Naive thymus-derived CD4-positive, alpha-beta T cell (primary cell): Measurements from ENCODE around the gene MMP20. TPM values are rescaled to one million over a fixed set of nuclear protein-coding genes. Genes with fewer than 3 reads are reported as not detected.

ENCODE experiments used
- ATAC-seq: fragments of 150-1000 bp; cut with Tn5 transposase; 2 replicates; pipeline ENCODE4 v1.10.0; 2021; ENCODE audit warnings: mild to moderate bottlenecking, moderate library complexity
- CTCF ChIA-PET: fragments of 350-600 bp; sonication (Branson Sonifier 250); formaldehyde crosslinking; loops from one replicate; lab custom pipeline; 2021; ENCODE audit warnings: antibody characterized with exemption; lab: Charles Lee
- POLR2A ChIA-PET: fragments of 350-600 bp; sonication (Branson Sonifier 250); formaldehyde crosslinking; loops from one replicate; lab custom pipeline; 2021; ENCODE audit warnings: antibody characterized with exemption, inconsistent platforms; lab: Charles Lee
- DNase-seq, 9 donors: peaks; one replicate each; pipeline versions ENCODE4 v3.0.0 to v3.0.0-alpha.2; 2020 to 2022; ENCODE audit warnings: mixed read lengths in 1 of 9
- H3K27ac ChIP-seq: one replicate; pipeline ENCODE4 v1.7.0; 2013; ENCODE audit warnings: mild to moderate bottlenecking, low read depth, low read length, moderate library complexity
- H3K27me3 ChIP-seq, 2 donors: one replicate each; pipeline ENCODE4 v1.7.0; 2013; ENCODE audit warnings: low read length in 2 of 2, mild to moderate bottlenecking in 2 of 2, moderate library complexity in 2 of 2; ENCODE audit not compliant: control insufficient read depth in 2 of 2, insufficient read depth in 2 of 2
- H3K36me3 ChIP-seq, 3 experiments: 1 replicate in 2 of 3; 2 replicates in 1 of 3; pipeline ENCODE4 v1.7.0; 2013; ENCODE audit warnings: low read length in 3 of 3, mild to moderate bottlenecking in 3 of 3, moderate library complexity in 1 of 3; ENCODE audit not compliant: insufficient read depth in 3 of 3, control insufficient read depth in 2 of 3
- H3K4me1 ChIP-seq, 2 donors: one replicate each; pipeline ENCODE4 v1.7.0; 2013; ENCODE audit warnings: low read length in 2 of 2, mild to moderate bottlenecking in 2 of 2, moderate library complexity in 1 of 2; ENCODE audit not compliant: control insufficient read depth in 2 of 2, insufficient read depth in 2 of 2
- H3K4me3 ChIP-seq: 2 replicates; pipeline ENCODE4 v1.7.0; 2013; ENCODE audit warnings: mild to moderate bottlenecking, low read length
- H3K9me3 ChIP-seq, 3 experiments: 1 replicate in 2 of 3; 2 replicates in 1 of 3; pipeline ENCODE4 v1.7.0; 2013; ENCODE audit warnings: low read length in 3 of 3; ENCODE audit not compliant: control insufficient read depth in 2 of 3
- H3K27ac Mint-ChIP-seq, 9 donors: one replicate each; pipeline ENCODE4 v1.8.0; 2020 to 2022; ENCODE audit warnings: mixed read lengths in 9 of 9, mild to moderate bottlenecking in 8 of 9, moderate library complexity in 5 of 9, inconsistent platforms in 2 of 9
- H3K27me3 Mint-ChIP-seq, 5 donors: one replicate each; pipeline ENCODE4 v1.8.0; 2021 to 2022; ENCODE audit warnings: mixed read lengths in 5 of 5, mild to moderate bottlenecking in 1 of 5
- H3K36me3 Mint-ChIP-seq, 5 donors: one replicate each; pipeline ENCODE4 v1.8.0; 2020 to 2022; ENCODE audit warnings: mixed read lengths in 5 of 5, mild to moderate bottlenecking in 3 of 5, inconsistent platforms in 1 of 5
- H3K4me1 Mint-ChIP-seq, 7 donors: one replicate each; pipeline ENCODE4 v1.8.0; 2020 to 2022; ENCODE audit warnings: mixed read lengths in 7 of 7, mild to moderate bottlenecking in 3 of 7, inconsistent platforms in 1 of 7
- H3K4me3 Mint-ChIP-seq, 10 donors: one replicate each; pipeline ENCODE4 v1.8.0; 2020 to 2022; ENCODE audit warnings: mild to moderate bottlenecking in 10 of 10, mixed read lengths in 10 of 10, moderate library complexity in 6 of 10, inconsistent platforms in 2 of 10
- H3K9me3 Mint-ChIP-seq, 11 donors: one replicate each; pipeline ENCODE4 v1.8.0; 2020 to 2022; ENCODE audit warnings: mixed read lengths in 11 of 11, mild to moderate bottlenecking in 4 of 11, inconsistent platforms in 1 of 11, moderate library complexity in 1 of 11
- intact Hi-C, 2 donors: fragments of 100-400 bp; cut with micrococcal nuclease; formaldehyde crosslinking; loops; one replicate each; pipeline ENCODE4 v1.15.1; 2023
- polyA plus RNA-seq, 2 donors: library from polyadenylated mRNA; unstranded; fragments of 300-500 nt; fragmentation: Illumina TruSeq; gene quantifications; one replicate each; pipeline ENCODE4 v1.2.3, GENCODE V29; 2021
- total RNA-seq, 6 experiments: library from RNA in 5 of 6; stranded (reverse) in 5 of 6; gene quantifications; 1 replicate in 5 of 6; 2 replicates in 1 of 6; pipeline ENCODE4 v1.2.3 and lab custom pipeline; 2021 to 2026

Gene MMP20
- total and polyA plus RNA-seq, 7 experiments from 2014 or later = not detected

- no peaks in the 10 kb centered on the region for H3K27me3 ChIP-seq
- no peak overlapping the region for H3K4me3 ChIP-seq
- DNase-seq = no peak
- H3K36me3 Mint-ChIP-seq = no peaks in the 10 kb centered on the region
- H3K27ac ChIP-seq = no peak overlapping the region
- peaks cover 0 to 1% (median 0%) of the 10 kb centered on the region in 7 donors for H3K4me1 Mint-ChIP-seq
- H3K27ac Mint-ChIP-seq = no peak overlapping the region
- intact Hi-C loops = no loop called here
- CTCF ChIA-PET = no interaction called here
- no peak for ATAC-seq
- no peaks in the 10 kb centered on the region for H3K4me1 ChIP-seq
- H3K9me3 ChIP-seq = no peaks in the 10 kb centered on the region
- H3K9me3 Mint-ChIP-seq = no peaks in the 10 kb centered on the region
- peaks cover 0 to 22% (median 6%) of the 10 kb centered on the region in 5 donors for H3K27me3 Mint-ChIP-seq
- H3K4me3 Mint-ChIP-seq = no peak overlapping the region
- POLR2A ChIA-PET = no interaction called here
- no peaks in the 10 kb centered on the region for H3K36me3 ChIP-seq
Measured at GRCh38 chr11:102640946-102641345, 15.8 kb upstream of the MMP20 start.

DNA sequence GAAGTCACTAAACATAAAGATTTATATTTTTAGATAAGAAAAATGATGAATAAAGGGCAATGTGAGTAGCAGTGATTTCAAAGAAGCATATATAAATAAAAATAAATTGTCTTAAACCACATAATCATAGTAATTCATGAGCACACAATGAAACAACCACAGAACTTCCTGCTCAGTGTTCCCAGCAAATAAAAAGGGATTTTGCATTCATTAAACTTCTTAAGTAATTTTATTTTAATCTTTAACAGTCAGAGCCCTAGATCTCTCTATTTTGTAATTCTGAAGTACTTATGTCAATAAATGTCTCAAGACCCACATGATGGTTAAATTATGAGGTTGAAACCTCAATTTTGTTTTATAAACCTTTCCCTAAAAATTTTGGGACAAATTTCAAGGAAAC lies 14.5 kb upstream of the MMP20 start:
- H3K27me3 ChIP-seq = no peaks in the 10 kb centered on the region
- intact Hi-C loops = no loop called here
- Mint-ChIP-seq H3K27me3 (peaks cover 0 to 20% (median 9%) of the 10 kb centered on the region in 5 donors), H3K27ac (no peak overlapping the region), H3K4me3 (no peak overlapping the region), H3K9me3 (no peaks in the 10 kb centered on the region), H3K36me3 (no peaks in the 10 kb centered on the region), H3K4me1 (peaks cover 0 to 1% (median 0%) of the 10 kb centered on the region in 7 donors)
- ChIA-PET POLR2A (interaction anchor here (0.6 kb wide), 1 partner anchor 281 kb away, joined by 3 read pairs; no protein-coding TSS in a partner anchor), CTCF (no interaction called here)
- DNase-seq = no peak
- H3K36me3 ChIP-seq = no peaks in the 10 kb centered on the region
- H3K27ac ChIP-seq = no peak overlapping the region
- no peak overlapping the region for H3K4me3 ChIP-seq
- H3K9me3 ChIP-seq = no peaks in the 10 kb centered on the region
- ATAC-seq = no peak
- H3K4me1 ChIP-seq = no peaks in the 10 kb centered on the region

DNA sequence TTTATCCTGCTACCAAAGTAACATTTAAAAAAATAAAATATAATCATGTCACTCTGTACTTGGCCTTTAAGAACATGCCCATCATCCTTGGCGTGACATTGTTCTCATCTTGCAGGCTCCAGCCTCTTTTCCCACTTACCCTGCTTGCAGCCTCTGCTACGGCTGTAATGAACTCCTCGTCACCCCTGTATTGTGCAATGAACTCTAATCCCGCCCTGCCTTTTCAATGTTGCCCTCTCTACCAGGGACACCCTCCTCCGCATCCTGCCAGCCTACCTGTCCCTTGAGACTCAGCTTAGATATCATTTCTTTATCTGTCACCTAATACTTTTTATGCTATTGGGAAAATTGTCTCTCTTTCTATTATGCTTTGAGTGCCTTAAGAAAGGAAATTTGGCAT lies 12.6 kb upstream of the MMP20 start:
- Mint-ChIP-seq H3K4me3 (no peak overlapping the region), H3K27me3 (peaks cover 0 to 20% (median 9%) of the 10 kb centered on the region in 5 donors), H3K36me3 (no peaks in the 10 kb centered on the region), H3K27ac (no peak overlapping the region), H3K9me3 (no peaks in the 10 kb centered on the region), H3K4me1 (peaks cover 0 to 1% (median 0%) of the 10 kb centered on the region in 7 donors)
- intact Hi-C loops = no loop called here
- Histone ChIP-seq H3K27me3 (no peaks in the 10 kb centered on the region), H3K36me3 (no peaks in the 10 kb centered on the region), H3K9me3 (no peaks in the 10 kb centered on the region), H3K4me3 (no peak overlapping the region), H3K4me1 (no peaks in the 10 kb centered on the region), H3K27ac (no peak overlapping the region)
- ChIA-PET POLR2A (no interaction called here), CTCF (no interaction called here)
- DNase-seq = no peak
- no peak for ATAC-seq

GRCh38 chr11:102633385-102634026 lies 8.4 kb upstream of the MMP20 start:
- H3K27me3 Mint-ChIP-seq = peaks cover 0 to 30% (median 18%) of the 10 kb centered on the region in 5 donors
- H3K27ac Mint-ChIP-seq = no peak overlapping the region
- H3K9me3 ChIP-seq = no peaks in the 10 kb centered on the region
- DNase-seq (no peak), ATAC-seq (no peak)
- no peaks in the 10 kb centered on the region for H3K36me3 Mint-ChIP-seq
- POLR2A ChIA-PET = no interaction called here
- H3K27ac ChIP-seq = no peak overlapping the region
- H3K4me1 Mint-ChIP-seq = peaks cover 0 to 4% (median 0%) of the 10 kb centered on the region in 7 donors
- intact Hi-C loops = no loop called here
- H3K4me1 ChIP-seq = no peaks in the 10 kb centered on the region
- no peaks in the 10 kb centered on the region for H3K27me3 ChIP-seq
- CTCF ChIA-PET = no interaction called here
- no peak overlapping the region for H3K4me3 Mint-ChIP-seq
- H3K4me3 ChIP-seq = no peak overlapping the region
- peaks cover 0 to 2% (median 0%) of the 10 kb centered on the region in 11 donors for H3K9me3 Mint-ChIP-seq
- H3K36me3 ChIP-seq = no peaks in the 10 kb centered on the region

DNA sequence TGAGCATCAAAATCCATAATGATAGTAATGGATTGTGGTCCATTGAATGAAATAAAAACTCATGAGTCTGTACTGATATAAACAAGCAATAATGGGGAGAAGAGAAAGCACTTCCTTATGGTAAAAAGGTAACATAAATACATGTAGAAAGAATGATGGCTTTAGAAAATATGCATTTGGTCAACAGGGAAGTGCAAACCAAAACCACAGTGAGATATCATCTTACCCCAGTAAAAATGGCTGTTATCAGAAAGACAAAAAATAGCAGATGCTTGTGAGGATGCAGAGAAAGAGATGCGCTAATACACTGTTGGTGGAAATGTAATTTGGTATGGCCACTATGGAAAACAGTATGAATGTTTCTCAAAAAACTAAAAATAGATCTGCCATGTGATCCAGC lies 6.9 kb upstream of the MMP20 start:
- H3K27me3 Mint-ChIP-seq = peaks cover 6 to 35% (median 18%) of the 10 kb centered on the region in 5 donors
- intact Hi-C loops = no loop called here

DNA sequence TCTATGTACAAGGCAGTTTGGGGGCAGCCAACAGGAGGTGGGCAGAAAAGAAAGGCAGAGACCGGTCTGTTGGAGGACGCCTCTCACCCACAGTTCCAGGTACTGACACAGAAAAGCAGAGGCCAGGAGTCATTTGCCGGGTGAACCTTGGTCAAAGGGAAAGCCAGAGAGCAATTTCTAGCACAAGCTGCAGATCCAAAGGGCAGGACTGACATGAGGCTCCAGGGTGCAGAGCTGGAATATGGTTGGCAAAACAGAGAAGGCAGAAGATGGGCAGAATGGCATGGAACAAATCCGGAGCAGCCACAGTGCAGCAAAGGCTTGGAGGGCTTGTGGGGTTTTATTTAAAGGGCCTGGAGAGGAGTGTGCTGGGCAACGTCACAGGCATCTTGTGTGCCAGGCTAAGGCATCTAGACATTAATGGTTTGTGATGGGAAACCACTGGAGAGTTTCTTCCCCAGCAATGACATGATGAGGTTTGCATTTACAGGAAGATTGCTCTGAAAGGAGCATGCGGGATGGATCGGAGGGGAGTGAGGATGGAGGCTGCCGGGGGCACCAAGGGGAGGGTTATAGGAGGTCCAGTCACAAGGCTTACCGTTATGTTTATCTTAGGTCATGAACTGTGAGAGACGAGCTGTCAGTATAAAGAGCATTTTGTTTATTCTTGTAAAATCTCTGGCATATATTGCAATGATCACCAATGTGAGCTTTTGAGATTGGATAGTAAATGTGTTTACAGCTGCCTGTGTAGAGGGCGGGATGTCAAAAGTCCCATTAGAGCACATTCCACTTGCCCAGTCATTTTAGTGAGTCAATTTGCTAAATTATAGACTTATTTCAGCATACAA lies 5.7 kb upstream of the MMP20 start:
- no peak overlapping the region for H3K4me3 Mint-ChIP-seq
- ChIA-PET CTCF (interaction anchor here (1.5 kb wide), 1 partner anchor 35 kb away, joined by 3 read pairs; no protein-coding TSS in a partner anchor), POLR2A (no interaction called here)
- Histone ChIP-seq H3K27ac (no peak overlapping the region), H3K9me3 (no peaks in the 10 kb centered on the region), H3K4me3 (no peak overlapping the region), H3K4me1 (no peaks in the 10 kb centered on the region), H3K36me3 (no peaks in the 10 kb centered on the region), H3K27me3 (no peaks in the 10 kb centered on the region)
- intact Hi-C loops = no loop called here
- peaks cover 7 to 39% (median 13%) of the 10 kb centered on the region in 5 donors for H3K27me3 Mint-ChIP-seq
- ATAC-seq = no peak
- H3K36me3 Mint-ChIP-seq = no peaks in the 10 kb centered on the region
- no peak for DNase-seq
- peaks cover 0 to 4% (median 0%) of the 10 kb centered on the region in 7 donors for H3K4me1 Mint-ChIP-seq
- H3K27ac Mint-ChIP-seq = no peak overlapping the region
- peaks cover 0 to 2% (median 0%) of the 10 kb centered on the region in 11 donors for H3K9me3 Mint-ChIP-seq

More for the DNA sequence above, 6.9 kb upstream of the MMP20 start:
- Mint-ChIP-seq H3K9me3 (peaks cover 0 to 2% (median 0%) of the 10 kb centered on the region in 11 donors), H3K36me3 (no peaks in the 10 kb centered on the region), H3K27ac (no peak overlapping the region), H3K4me3 (no peak overlapping the region), H3K4me1 (peaks cover 0 to 4% (median 0%) of the 10 kb centered on the region in 7 donors)
- ChIA-PET POLR2A (no interaction called here), CTCF (no interaction called here)
- no peaks in the 10 kb centered on the region for H3K4me1 ChIP-seq
- ATAC-seq (no peak), DNase-seq (no peak)
- H3K9me3 ChIP-seq = no peaks in the 10 kb centered on the region
- H3K36me3 ChIP-seq = no peaks in the 10 kb centered on the region
- no peak overlapping the region for H3K27ac ChIP-seq
- H3K4me3 ChIP-seq = no peak overlapping the region
- no peaks in the 10 kb centered on the region for H3K27me3 ChIP-seq
